Left lobe of liver (tissue), 2 donors: Measurements from ENCODE around the gene MKI67. TPM values are rescaled to one million over a fixed set of nuclear protein-coding genes. Genes with fewer than 3 reads are reported as not detected.
"Not testable (repeated sequence)": the region's sequence is repeated elsewhere in the genome, so short reads cannot be mapped to it uniquely, and the experiment has no call there.

Experiments
- ATAC-seq: fragments of 200-7000 bp; cut with Tn5 transposase; one replicate; pipeline ENCODE4 v1.9.1; 2020; ENCODE audit warnings: mild to moderate bottlenecking, moderate library complexity
- DNase-seq: peaks from one replicate; pipeline ENCODE4 v3.0.0-alpha.2; 2020; ENCODE audit warnings: low spot score
- total RNA-seq: library from RNA; stranded (reverse); gene quantifications from one replicate; pipeline ENCODE4 v1.2.1, GENCODE V29; 2021
- donor health status: DM: no; HTN: no; CAD: no; lungs with moderate emphysema.
- donor health status: DM: no; HTN: yes; CAD: no.

Gene MKI67
- total RNA-seq, 1 donor from 2014 or later = 0.70 TPM

GRCh38 chr10:128113026-128113425 lies 13.2 kb downstream of the MKI67 start:
- no peak for DNase-seq
- ATAC-seq = no peak

DNA sequence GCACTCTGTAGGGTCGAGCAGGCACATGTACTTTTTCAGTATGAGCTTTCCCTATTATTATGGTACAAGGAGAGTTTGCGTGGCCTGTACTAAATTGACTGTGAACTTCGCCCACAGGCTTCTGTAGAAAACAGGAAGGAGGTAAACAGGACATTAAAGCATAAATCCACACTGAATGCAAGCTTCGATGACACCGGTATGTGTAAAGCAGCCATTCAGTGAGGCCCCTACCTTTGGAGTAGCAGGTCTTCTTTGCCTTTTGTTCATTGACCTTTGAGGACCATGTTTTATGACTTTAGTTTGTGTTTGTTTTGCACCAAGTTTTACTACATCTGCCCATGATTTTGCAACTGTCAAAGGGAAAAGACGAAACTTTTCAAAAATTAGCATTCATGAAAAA lies 14.5 kb downstream of the MKI67 start:
- DNase-seq = no peak

GRCh38 chr10:128110339-128110738 lies 15.9 kb downstream of the MKI67 start:
- DNase-seq = no peak
- no peak for ATAC-seq

More for the DNA sequence above, 14.5 kb downstream of the MKI67 start:
- no peak for ATAC-seq

DNA sequence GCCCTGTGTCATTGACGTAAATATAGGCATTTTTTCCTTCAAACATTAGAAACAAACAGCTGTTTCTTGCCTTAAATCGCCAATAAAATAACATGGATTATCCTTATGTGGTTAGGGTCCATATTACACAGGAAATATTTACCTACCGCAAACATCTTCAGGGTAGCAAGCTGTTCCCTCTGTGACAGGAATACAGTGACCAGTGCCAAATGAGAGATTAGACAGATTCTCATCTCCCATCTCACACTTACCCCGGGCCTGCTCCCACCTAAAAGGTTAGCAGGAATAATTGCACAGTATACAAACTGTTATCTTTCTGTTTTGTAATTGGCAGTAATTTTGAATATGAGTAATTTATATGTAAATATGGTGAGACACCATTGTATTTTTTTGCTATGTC lies 16.5 kb downstream of the MKI67 start:
- DNase-seq (no peak), ATAC-seq (no peak)

DNA sequence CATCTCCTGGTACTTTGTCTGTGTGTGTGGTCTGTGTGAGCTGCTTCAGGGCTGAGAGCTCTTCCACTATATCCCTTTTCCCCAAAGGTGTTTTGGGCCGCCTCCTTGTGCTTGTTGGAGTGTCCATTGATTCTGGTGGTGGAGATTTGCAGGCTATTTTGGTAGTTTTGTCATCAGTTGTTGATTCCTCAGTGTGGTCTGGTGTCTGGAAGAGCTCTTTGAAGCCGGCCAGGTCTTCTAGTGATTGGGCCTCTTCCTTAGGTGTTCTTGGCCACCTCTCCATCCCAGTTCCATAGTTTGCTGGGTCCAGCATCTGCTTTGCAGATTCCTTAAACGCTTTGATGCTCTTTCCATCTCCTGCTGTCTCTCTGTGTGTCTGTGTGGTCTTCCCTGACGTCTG lies 20.8 kb downstream of the MKI67 start:
- no peak for DNase-seq
- no peak for ATAC-seq

- DNase-seq (peak; percentile 14), ATAC-seq (no peak)
These were observed 23.0 kb downstream of the MKI67 start for GRCh38 chr10:128103229-128103714.

- no peak for ATAC-seq
These were observed 23.6 kb downstream of the MKI67 start for GRCh38 chr10:128102480-128103228.

GRCh38 chr10:128101901-128102300 lies 24.3 kb downstream of the MKI67 start:
- no peak for ATAC-seq

More at GRCh38 chr10:128102480-128103228, 23.6 kb downstream of the MKI67 start:
- peak; percentile 18 for DNase-seq

GRCh38 chr10:128099901-128100300 lies 26.3 kb downstream of the MKI67 start:
- DNase-seq (peak; percentile 21), ATAC-seq (no peak)

More at GRCh38 chr10:128101901-128102300, 24.3 kb downstream of the MKI67 start:
- no peak for DNase-seq

DNA sequence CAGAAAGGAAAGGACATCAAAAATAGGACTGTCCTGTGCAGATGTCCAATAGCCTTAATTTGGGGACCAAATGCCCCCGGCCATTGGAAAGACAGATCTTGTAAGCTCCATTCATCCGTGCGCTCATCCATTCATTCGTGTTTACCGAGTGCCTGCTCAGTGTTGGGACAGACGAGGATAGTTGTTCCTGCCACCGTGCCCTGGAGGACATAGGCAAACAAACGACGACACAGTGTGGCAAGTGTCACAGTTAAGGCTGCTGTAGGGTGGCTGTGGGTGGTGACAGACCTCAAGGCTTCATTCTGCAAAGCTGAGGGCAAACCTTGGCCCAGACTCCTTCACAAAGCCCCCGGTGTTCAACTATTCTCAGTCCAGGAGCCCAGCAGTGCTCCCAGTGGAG lies 27.6 kb downstream of the MKI67 start:
- ATAC-seq (no peak), DNase-seq (no peak)

DNA sequence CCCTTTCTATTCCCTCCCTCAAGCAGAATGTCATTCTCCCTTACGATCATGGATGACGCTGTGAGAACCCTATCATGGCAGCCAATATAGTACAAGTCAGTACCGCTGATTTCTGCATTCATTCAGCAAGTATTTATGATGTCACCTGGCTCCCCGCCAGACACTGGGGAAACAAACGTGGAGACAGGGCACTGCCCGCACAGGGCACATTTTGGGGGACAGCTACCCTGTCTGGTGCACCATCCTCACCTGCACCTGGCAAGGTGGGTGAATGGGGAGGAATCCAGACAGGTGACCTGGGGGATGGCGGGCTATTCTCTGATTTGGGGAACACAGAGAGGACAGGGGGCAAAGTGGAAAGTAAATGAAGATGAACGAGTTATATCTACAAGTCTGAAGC lies 28.4 kb downstream of the MKI67 start:
- ATAC-seq (no peak), DNase-seq (no peak)

GRCh38 chr10:128096486-128097199 lies 29.6 kb downstream of the MKI67 start:
- DNase-seq = no peak
- ATAC-seq = no peak

DNA sequence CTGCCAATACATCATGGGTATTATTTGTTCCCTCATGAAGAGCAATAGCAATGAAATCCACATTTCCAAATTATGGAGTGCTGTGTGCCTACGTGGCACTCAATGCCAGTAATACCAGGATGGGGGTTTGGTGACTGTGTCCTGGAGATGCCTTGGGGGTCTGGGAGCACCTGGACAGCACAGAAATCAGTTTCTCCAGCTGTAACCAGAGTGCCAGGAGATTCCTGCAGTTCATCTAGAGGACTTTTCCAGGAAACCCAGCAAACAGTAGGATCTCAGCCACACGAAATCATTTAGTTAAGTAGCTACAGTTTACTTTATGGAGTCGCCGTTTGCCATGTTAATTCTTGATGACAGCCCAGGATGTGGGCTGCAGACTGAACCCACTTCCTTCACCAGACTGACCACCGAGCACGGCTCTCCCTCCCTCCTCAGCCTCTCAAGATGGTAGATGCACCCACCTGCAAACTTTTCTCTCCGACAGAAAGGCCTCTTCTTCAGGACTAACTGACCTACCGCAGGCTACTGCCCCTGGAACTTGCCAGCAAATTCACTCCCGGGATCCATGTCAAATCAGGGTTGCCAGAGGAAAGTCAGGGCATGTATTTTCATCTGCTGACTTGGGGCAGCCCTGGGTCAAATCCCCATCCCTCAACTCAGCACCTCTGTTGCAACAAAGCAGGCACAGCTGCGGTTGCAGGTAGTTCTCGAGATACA lies 30.3 kb downstream of the MKI67 start:
- DNase-seq = no peak
- no peak for ATAC-seq

DNA sequence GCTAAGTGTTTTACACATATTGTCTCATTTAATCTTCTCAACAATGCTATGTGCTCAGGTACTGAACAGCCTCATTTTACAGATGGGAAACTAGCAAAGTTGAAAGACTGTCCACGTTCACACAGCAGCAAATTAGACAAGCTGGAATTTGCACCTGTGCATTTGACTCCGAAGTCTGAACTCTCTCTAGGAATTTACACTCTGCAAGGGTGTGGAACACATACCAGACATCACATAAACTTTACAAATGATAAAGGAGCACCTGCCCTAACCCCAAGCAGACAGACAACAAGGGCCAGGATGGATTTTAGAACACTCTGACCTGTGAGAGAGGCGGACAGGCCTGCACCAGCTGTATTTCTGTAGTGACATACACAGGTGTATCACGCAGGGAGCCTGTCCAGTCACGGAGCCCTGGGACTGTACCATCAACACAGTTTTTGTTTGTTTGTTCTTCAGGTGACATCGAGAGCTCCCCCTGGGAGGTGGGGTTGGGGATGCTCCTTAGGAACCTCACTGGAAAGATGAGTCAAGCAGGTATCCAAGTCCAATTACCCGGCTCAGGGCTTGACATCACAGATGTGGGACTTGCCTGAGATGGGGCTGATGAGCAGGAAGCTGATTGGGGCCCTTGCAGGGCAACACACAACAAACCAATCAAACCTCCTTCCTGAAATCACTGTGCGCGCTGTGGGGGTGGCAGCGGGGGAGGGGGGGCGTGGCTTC lies 31.0 kb downstream of the MKI67 start:
- ATAC-seq (no peak), DNase-seq (peak; percentile 26)

- ATAC-seq, DNase-seq: not testable (repeated sequence)
These were observed 31.6 kb downstream of the MKI67 start for GRCh38 chr10:128094596-128094995.

DNA sequence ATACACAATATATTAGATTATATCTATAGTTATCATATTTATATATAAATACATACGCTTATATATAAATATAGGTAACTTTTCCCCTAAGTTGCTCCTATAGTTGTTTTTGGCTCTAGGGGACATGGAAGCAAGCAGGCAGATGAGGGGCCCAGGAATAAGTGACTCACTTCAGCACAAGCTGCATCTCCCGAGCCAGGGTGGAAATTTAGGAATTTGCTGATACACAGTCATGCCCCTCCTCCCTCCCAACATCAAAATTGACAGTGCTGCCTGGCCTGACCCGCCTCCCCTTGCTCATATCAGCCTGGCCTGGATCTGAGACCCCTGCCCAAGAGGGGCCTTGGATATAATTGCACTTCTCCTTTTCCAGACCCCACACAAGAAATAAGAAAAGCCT lies 33.8 kb downstream of the MKI67 start:
- ATAC-seq (no peak), DNase-seq (peak; percentile 14)

DNA sequence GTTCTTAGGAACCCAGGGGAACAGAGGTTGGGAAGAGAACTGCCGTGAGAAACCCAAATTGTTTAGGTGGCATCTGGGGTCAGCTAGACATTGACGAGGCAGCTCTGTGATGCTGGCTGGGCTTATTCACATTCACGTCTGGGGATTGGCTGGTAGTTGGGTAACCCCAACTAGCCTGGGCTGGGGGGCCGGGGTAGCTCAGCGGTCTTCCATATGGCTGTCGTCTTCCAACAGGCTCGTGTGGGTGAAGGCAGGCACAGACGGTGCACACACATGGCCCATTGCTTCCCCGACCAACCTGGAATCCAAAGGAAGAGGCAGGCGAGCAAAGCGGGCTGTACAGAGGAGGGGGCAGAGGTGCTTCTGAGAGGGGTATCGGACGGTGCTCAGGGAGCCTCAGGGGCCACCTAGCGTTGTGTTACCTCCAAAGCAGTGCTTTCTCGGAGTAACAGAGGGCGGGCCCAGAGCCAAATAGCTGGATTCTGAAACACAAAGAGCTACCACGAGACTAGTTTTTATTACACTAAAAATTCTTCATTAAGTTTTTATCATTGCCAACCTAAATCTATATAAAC lies 34.5 kb downstream of the MKI67 start:
- ATAC-seq (no peak), DNase-seq (peak; percentile 29)

GRCh38 chr10:128087884-128088709 lies 38.1 kb downstream of the MKI67 start:
- DNase-seq (peak; percentile 40), ATAC-seq (peak; percentile 67)

DNA sequence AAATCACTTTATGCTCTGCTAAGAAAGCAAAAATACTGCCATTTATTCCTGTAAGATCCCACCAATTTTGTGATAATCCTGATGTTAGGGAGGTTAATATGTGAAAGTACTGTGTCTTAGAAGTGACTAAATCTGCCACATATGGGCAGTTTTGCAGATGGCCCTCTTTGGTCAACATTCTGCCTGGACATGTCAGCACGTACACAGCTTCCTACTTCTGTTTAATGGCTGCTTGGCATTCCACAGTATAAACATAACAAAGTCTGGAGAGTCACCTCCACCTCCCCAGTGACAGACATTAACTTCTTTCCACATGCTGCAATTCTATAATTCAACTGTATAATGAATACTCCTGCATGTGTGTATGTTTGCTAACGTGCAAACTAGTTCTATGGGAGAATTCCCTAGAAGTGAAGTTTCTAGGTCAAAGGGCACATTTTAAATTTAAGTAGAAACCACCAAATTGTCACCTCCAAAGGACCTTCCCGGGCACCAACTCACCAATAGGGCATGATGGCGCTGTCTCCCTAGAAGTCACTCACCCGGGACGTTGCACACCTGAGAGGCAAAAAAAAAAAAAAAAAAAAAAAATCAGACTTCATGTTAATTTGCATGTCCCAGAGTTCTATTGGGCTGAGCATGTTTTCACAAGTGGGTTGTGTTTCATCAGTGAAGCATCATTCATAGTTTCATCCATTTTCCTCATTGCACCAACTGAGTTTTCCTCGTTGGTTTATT lies 38.9 kb downstream of the MKI67 start:
- no peak for ATAC-seq
- no peak for DNase-seq
